Activated CD4-positive, CD25-positive, alpha-beta regulatory T cell treated with anti-CD3 and anti-CD28 coated beads, Interleukin-2, amount 50 U/mL, for 16 hours (primary cell): ENCODE measurements around the gene GABRR3.

Source experiments
- DNase-seq: peaks from one replicate; pipeline ENCODE4 v3.0.0-alpha.2; 2020; ENCODE audit warnings: low read depth, low spot score

GABRR3 gene

DNA sequence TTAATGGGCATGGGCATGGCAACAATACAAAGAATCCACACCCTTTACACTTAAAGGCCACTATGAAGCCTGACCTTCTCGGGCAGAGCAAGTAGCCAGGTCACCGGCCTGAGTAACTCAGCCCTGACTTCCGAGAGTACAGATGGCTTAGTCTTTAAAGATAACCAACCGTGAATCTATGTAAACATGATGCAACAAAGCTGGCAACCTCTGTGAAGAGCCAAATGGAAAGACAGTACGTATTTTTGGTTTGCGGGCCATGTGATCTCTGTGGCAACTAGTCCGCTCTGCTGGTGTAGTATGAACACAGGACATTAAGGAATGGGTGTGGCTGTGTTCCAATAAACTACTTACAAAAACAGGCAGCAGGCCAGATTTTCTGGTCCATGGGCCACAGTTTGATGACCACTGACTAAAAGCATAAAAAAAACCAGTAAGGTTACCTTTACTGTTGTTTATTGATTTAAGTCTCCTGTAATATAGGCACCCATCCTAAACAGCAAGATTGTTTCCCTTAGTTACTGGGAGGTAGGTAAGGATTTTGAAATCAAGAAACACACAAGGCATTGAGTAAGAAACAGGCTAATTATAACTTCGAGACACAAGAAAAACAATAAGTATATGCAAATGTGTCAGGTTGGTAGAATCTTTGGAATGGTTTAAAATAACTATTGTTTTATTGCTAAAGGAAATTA lies 77.4 kb downstream of the GABRR3 start:
- no peak for DNase-seq

DNA sequence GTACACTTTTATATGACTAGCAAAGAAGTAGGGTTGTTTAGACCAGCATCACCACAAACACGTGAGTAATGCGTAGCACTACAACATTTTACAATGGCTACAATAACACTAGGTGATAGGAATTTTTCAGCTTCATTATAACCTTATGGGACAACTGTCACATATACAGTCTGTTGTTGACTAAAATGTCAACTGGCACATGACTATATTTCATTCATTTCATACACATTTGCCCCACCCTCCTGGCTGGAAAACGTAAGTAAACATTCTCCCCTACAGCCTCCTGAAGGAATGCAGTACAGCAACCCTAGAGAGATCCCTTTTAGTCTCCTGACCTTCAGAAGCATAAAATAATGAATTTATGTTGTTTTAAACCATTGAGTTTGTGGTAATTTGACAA lies 79.1 kb downstream of the GABRR3 start:
- DNase-seq, result no peak

DNA sequence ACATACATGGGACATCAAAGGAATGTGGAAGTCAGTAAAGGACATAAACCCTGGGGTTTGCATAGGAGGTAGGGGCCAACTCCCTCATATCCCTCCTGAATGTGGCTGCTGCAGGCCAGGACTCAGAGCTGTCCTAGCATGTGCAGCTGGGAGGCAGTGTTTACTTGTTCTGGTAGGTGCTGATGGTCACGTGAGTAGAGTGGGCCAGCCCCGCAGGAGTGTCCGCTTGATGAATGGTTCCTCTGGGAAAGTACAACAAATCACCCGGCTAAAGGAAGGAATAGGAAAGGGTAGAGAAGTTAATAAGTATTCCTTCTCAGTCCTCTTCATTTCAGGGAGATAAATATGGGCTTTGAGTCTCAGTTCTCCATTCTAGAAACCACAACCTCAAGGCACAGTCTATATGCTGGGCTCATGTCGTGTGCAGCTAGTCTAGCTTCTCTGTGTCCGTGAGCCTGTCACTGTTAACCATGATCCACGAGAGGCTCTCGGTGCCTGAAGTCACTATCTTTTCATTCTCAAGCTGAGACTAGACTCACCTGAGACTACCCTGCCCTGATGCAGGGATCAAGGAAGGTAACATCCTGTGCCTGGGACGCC lies 80.8 kb downstream of the GABRR3 start:
- no peak for DNase-seq

DNA sequence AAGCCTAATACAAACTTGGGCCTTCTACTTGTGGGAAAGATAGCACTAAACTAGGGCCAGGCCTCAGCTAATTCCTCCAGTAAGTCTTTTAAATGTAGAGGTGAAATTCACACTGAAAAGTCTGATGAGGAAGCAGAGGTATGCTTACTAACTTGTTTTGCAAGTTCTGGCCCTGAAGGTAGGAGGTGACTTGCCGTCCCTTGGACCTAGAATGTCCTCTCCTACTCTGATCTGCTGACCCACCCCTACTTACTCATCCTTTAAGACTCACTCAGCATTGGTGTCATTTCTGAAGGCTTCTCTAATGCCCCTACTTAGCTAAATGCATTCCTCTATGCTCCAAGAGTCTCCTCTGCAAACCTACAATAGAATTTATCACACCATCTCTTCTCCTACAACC lies 82.2 kb downstream of the GABRR3 start:
- no peak for DNase-seq

DNA sequence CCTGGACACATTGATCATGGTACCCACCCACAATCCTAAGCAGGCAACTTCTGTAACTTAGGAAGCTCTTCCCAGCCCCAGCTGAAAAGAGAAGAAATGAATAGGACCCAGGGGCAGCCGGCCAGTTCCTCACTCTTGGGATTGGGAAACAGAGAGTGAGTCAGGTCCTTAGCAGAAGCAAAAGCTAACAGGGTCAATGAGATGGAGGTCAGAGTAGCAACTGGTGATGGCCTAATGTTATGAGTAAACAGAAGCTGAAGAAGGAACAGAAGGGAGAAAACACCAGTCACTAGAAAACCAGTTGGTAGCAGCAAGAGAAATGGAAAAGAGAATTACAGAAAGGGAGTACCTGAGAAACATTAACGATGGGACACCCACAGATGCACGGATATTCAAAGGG lies 82.8 kb downstream of the GABRR3 start:
- no peak for DNase-seq

DNA sequence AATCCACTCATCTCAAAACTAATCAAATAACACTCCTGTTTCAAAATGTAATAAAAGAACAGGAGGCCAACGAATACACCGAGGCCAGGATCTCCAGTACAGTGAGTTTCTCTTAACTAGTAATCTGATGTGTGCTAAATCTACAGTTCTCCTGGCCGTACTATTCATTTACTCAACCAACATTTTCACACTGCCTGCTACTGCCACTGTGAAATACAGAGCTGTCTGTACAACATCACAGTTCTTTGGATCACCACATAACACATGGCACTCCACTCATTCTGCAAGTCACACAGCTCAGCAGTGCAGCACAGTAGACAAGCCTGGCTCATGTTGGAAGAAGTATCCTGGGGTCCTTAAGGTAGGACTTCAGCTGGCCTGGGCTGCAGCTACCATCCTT lies 84.8 kb downstream of the GABRR3 start:
- DNase-seq, result no peak

DNA sequence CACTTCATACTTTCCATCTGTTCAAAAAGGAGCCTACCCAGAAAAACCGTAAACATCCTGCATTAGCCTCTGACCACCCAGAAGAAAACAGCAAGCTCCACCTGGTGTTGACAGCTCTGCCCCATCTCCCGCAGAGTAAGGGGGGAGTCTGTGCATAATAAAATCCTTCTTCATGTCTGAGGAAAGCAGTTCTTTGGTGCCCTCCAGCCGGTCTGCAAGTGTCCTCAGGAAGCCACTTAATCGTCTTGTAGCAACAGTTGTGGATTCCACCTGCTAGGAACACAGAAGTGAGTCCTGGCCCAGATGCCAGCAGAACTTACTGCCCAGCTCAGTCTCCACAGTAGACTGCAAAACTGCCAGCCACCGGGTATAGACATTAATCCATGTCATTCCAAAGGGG lies 85.4 kb downstream of the GABRR3 start:
- DNase-seq, result no peak

DNA sequence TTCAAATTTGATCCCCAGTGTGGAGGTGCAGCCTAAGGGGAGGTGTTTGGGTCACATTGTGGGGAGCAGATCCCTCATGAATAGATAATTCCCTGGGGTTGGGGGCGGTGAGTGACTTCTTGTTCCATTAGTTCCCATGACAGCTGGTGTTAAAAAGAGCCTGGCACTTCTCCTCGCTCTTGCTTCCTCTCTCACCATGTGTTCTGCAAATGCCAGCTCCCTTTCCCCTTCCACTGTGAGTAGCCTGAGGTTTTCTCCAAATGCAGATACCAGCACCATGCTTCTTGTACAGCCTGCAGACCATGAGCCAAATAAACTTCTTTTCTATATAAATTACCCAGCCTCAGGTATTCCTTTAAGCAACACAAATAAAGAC lies 86.0 kb downstream of the GABRR3 start:
- DNase-seq, result no peak

DNA sequence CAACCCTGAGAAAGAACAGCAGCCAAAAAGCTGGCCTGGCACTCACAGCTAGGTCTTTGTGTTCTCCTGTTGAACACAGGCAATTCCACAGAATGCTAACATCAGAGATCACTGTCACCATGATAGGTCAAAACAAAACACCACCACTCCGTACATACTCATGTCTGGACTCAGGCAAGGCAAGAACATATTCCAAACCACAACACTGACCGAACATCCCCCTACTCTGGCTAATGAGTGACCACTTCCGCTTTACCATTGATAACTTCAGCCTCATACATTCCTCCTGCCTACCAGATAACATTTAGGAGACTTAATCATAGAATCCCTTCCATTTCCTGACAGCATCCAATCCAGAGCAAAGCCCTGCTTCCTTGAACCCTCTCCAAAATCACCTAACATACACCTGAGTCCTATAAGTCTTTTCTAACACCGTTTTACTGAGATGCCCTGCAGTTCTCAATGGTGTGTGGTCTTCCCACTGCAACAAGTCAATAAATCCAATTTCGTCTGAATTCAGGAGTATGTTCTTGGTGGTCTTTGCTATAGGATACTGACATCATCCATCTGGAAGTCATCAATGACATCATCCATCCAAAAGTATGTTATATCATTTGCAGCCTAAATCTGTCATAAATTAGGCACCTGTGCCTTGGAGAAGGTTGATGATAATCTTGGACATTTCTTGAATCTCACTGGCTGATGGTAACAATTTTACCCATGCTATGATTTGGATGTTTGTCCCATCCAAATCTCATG lies 86.6 kb downstream of the GABRR3 start:
- DNase-seq, result no peak

DNA sequence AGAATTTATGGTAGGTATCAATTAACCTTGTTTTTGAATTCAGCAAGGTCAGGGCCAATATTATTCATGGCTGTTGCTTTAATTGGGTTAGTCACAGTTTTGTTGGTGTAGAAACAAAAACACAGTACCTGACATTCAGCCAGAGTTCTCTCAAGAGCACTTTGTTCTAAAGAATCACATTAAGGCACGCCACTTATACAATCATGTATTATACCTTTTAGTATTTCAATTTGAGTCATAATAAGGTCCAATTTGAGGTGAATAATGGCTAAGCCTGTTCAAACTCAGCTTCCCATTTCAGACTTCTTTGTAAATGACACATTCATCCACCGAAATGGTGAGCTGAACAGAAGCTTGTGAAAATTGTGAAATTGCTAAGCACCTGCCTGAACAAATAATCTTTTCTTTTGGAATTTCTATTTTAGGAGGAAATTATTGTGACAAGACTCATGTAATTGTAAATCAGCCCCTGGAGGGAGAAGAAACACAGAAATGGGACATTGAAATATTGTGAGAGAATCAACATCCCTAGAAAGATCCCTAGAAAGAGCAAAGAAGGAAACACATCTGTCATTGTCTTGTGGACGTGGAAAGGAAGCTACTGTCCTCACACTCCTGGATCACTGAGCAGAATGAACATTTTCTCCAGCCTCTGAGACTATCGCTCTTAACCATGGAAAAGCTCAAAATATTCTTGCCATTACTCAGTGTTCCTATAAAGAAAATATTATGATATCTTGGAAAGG lies 92.1 kb downstream of the GABRR3 start:
- DNase-seq, result no peak

DNA sequence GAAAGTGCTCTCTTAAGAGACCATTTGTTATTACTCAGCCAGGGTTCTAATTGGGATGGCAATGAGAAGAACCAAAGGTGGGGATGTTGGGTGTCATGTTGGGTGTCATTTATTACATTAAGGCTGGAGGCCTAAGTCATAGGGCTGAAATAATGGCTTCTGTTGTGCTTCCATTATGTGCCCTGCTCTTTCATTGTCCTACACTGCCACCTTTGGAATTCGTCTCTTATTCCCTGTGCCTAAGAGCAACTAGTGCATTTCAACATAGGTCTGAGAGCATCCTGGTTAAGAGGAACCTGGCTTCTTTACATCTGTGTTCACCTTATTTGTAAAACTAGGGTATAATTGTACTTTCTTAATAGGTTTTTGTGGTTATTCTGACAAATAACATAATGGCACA lies 95.1 kb downstream of the GABRR3 start:
- DNase-seq, result no peak

DNA sequence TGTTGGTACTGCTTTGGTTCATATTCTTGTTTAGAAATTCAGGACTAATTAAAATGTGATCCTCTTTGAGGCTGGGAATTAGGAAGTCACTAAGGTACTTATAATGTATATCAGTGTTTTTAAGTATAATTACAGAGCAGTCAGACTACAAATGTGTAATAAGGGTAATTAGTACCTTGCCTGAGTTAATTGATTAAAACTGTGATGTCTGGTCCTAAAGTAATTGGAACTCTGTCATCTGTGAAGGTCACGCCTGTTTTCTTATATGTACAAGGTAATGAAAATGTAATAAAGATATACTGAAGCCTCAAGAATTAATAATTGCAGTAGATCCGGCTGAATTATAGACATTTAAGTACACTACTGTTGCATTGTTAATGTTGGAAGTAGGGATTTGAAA lies 95.7 kb downstream of the GABRR3 start:
- no peak for DNase-seq

DNA sequence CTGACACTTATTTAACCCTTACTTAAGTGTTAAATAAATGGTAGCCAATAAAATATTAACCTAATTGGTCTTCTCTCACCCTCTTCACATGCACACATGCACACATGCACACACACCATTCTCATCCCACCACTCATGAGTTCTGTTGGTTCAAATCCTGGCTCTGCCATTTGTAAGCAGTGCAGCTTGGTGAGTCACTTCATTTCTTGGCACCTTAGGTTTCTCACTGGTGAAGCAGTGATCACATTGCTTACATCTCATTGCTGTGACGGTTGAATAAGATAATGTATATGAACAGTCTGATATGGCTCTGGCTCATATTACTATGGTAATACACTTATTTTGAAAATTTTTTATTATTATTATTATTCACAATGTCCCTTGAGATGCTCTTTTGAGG lies 96.7 kb downstream of the GABRR3 start:
- DNase-seq, result no peak

DNA sequence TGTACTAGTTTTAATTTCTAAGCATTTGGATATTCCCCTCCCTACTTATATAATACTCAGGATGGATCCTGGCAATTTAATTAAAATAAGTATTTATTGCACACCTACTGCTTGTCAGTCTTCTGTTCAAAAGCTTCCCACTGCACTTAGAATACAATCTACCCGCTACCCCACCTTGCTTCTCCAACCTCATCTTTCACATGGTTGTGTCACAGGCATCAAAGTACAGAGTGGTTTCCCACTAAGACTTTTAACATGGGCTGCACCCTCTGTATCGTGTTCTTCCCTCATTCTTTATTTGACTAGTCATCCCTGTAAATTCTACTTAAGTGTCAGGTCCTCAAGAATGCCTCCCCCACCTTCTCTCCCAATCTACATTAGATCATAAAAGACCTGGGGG lies 97.9 kb downstream of the GABRR3 start:
- no peak for DNase-seq

DNA sequence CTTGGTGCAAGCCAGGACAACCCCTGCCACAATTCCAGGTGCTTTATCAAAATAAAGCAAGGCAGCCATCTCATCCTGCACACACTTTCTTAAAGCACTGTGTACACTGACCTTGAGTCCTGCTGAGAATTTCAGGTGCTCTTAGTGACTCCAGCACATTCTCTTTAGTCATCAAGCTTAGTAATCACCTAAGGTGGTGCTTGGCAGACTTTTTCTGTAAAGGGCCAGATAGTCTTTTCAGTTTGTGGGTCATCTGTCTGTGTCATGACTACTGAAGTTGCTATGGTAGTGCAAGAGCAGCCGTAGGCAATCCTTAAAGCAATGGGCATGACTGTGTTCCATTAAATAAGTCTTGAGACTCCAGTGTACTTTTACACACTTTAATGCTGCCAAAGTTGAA lies 99.3 kb downstream of the GABRR3 start:
- no peak for DNase-seq
